Transverse colon (tissue), 3 donors: Measurements from ENCODE around the gene OR6B3.

ENCODE experiments used
- CTCF ChIP-seq, 5 experiments: fragments of 200-600 bp in 3 of 5; fragments of 450-650 bp in 2 of 5; sonication (generic) in 3 of 5; IDR thresholded peaks; 1 replicate in 2 of 5; 2 replicates in 3 of 5; pipeline ENCODE4 v1.5.1; 2016 to 2017; ENCODE audit warnings: antibody characterized with exemption in 5 of 5, inconsistent platforms in 3 of 5, mild to moderate bottlenecking in 2 of 5, moderate library complexity in 1 of 5
- EP300 ChIP-seq: sonication (generic); formaldehyde crosslinking; IDR thresholded peaks from one replicate; pipeline ENCODE4 v1.6.1; 2017; ENCODE audit warnings: antibody characterized with exemption, low read depth

- no peak for TF ChIP-seq CTCF (IDR thresholded peaks at IDR 0.05)
- no peak for TF ChIP-seq EP300
Observed at GRCh38 chr2:240066489-240066888, 13.2 kb upstream of the OR6B3 start.
